GM23248 (cell line): ENCODE data around the gene ZNF592. TPM values are rescaled to one million over a fixed set of nuclear protein-coding genes. Genes with fewer than 3 reads are reported as not detected.

Experiments
- DNase-seq: peaks from one replicate; pipeline ENCODE4 v3.0.0-alpha.2; 2015
- H2AFZ ChIP-seq: fragments of 200-600 bp; sonication (generic); 2 replicates; pipeline ENCODE4 v1.6.1; 2016; ENCODE audit warnings: antibody characterized with exemption
- H3F3A ChIP-seq: fragments of 200-600 bp; sonication (generic); 2 replicates; pipeline ENCODE4 v1.6.1; 2016; ENCODE audit warnings: mild to moderate bottlenecking, antibody characterized with exemption, mixed run types; ENCODE audit not compliant: insufficient read depth
- H3K27ac ChIP-seq: fragments of 200-600 bp; sonication (generic); 2 replicates; pipeline ENCODE4 v1.5.1; 2016; ENCODE audit warnings: mild to moderate bottlenecking
- H3K27me3 ChIP-seq: fragments of 200-600 bp; sonication (generic); replicated peaks from 2 replicates; pipeline ENCODE4 v1.6.1; 2016; ENCODE audit warnings: mild to moderate bottlenecking; ENCODE audit not compliant: insufficient read depth
- H3K36me3 ChIP-seq: fragments of 200-600 bp; sonication (generic); 2 replicates; pipeline ENCODE4 v1.6.1; 2016; ENCODE audit warnings: low read depth, mild to moderate bottlenecking
- H3K4me1 ChIP-seq: fragments of 200-600 bp; sonication (generic); 2 replicates; pipeline ENCODE4 v1.6.1; 2016; ENCODE audit warnings: mild to moderate bottlenecking; ENCODE audit not compliant: insufficient read depth
- H3K4me2 ChIP-seq: fragments of 200-600 bp; sonication (generic); one replicate; pipeline ENCODE4 v1.6.1; 2016; ENCODE audit warnings: mild to moderate bottlenecking; ENCODE audit not compliant: unreplicated experiment
- H3K4me3 ChIP-seq: fragments of 200-600 bp; sonication (generic); 2 replicates; pipeline ENCODE4 v1.5.1; 2016; ENCODE audit warnings: mild to moderate bottlenecking
- H3K79me2 ChIP-seq: fragments of 200-600 bp; sonication (generic); 2 replicates; pipeline ENCODE4 v1.6.1; 2016; ENCODE audit warnings: mild to moderate bottlenecking; ENCODE audit not compliant: insufficient read depth
- H3K9ac ChIP-seq: fragments of 200-600 bp; sonication (generic); 2 replicates; pipeline ENCODE4 v1.6.1; 2016; ENCODE audit warnings: mild to moderate bottlenecking
- H3K9me2 ChIP-seq: fragments of 200-600 bp; sonication (generic); 2 replicates; pipeline ENCODE4 v1.6.1; 2016; ENCODE audit warnings: mixed run types, mild to moderate bottlenecking, moderate library complexity; ENCODE audit not compliant: insufficient read depth
- H3K9me3 ChIP-seq: fragments of 200-600 bp; sonication (generic); one replicate; pipeline ENCODE4 v1.6.1; 2017; ENCODE audit warnings: low read depth
- H4K20me1 ChIP-seq: fragments of 200-600 bp; sonication (generic); 2 replicates; pipeline ENCODE4 v1.6.0; 2016; ENCODE audit not compliant: insufficient read depth
- EZH2 ChIP-seq: fragments of 200-600 bp; sonication (generic); IDR thresholded peaks from 2 replicates; pipeline ENCODE4 v1.6.1; 2018; ENCODE audit warnings: antibody characterized with exemption, mild to moderate bottlenecking; ENCODE audit not compliant: insufficient read depth, poor library complexity, severe bottlenecking
- EZH2phosphoT487 ChIP-seq: fragments of 200-600 bp; sonication (generic); IDR thresholded peaks from 2 replicates; pipeline ENCODE4 v1.6.1; 2018; ENCODE audit warnings: antibody characterized with exemption, moderate library complexity, mild to moderate bottlenecking, low read depth; ENCODE audit not compliant: insufficient read depth
- WGBS, 2 experiments: methylation state at CpG; one replicate each; pipeline ENCODE4 v1.1.6; 2015 to 2017; ENCODE audit warnings: low lambda C conversion rate in 2 of 2, low coverage in 1 of 2; ENCODE audit errors: missing lambda C conversion rate in 2 of 2; 5-methylcytosine and 5-hydroxymethylcytosine counted together
- in situ Hi-C: fragments of 300-500 bp; cut with MboI; formaldehyde crosslinking; loops from 2 replicates; pipeline ENCODE4 v1.15.0; 2020
- polyA plus RNA-seq: library from polyadenylated mRNA; unstranded; fragments of >200 nt; fragmentation: Nextera tagmentation; extraction: Ambion mirVana; gene quantifications from 2 replicates; pipeline ENCODE4 v1.2.1, GENCODE V29; 2016
- total RNA-seq: library from RNA; depleted of rRNA; stranded (reverse); fragments of >200 nt; shearing (Covaris generic); gene quantifications from 2 replicates; pipeline ENCODE4 v1.2.3, GENCODE V29; 2014

ZNF592 gene
- total and polyA plus RNA-seq, 2 experiments from 2014 or later = 7.4 to 9.8 TPM

GRCh38 chr15:84772467-84772866 lies 24.1 kb downstream of the ZNF592 start:
- TF ChIP-seq EZH2 (no peak), EZH2phosphoT487 (no peak)
- peaks cover 19% of the 10 kb centered on the region; the same call in 1 of the 2 replicates for H3K36me3 ChIP-seq
- 32 to 43% methylated on average over 2 of the region's 2 CpGs for WGBS, 2 experiments
- no peaks in the 10 kb centered on the region for H3K9me3 ChIP-seq
- H3K79me2 ChIP-seq = peaks cover 100% of the 10 kb centered on the region
- in situ Hi-C loops = no loop called here
- DNase-seq = no peak
- no peak overlapping the region for H2AFZ ChIP-seq
- H3K9me2 ChIP-seq = no peaks in the 10 kb centered on the region
- H3K4me3 ChIP-seq = no peak overlapping the region
- H3K9ac ChIP-seq = no peak overlapping the region
- H4K20me1 ChIP-seq = no peaks in the 10 kb centered on the region; the same call in none of the 2 replicates
- H3K27ac ChIP-seq = no peak overlapping the region
- no peaks in the 10 kb centered on the region for H3K27me3 ChIP-seq
- H3F3A ChIP-seq = peaks cover 9% of the 10 kb centered on the region; the same call in 1 of the 2 replicates
- no peaks in the 10 kb centered on the region for H3K4me1 ChIP-seq
- H3K4me2 ChIP-seq = no peak overlapping the region

GRCh38 chr15:84773716-84774115 lies 25.3 kb downstream of the ZNF592 start:
- in situ Hi-C loops = no loop called here
- Histone ChIP-seq H3K79me2 (peaks cover 100% of the 10 kb centered on the region), H4K20me1 (no peaks in the 10 kb centered on the region; the same call in none of the 2 replicates)

GRCh38 chr15:84775867-84776449 lies 27.6 kb downstream of the ZNF592 start:
- TF ChIP-seq EZH2phosphoT487 (no peak), EZH2 (no peak)

More at GRCh38 chr15:84773716-84774115, 25.3 kb downstream of the ZNF592 start:
- H3K4me3 ChIP-seq = no peak overlapping the region
- no peaks in the 10 kb centered on the region for H3K9me3 ChIP-seq
- H3K9me2 ChIP-seq = no peaks in the 10 kb centered on the region
- H3K4me1 ChIP-seq = no peaks in the 10 kb centered on the region
- H3K9ac ChIP-seq = no peak overlapping the region
- peaks cover 9% of the 10 kb centered on the region; the same call in 1 of the 2 replicates for H3F3A ChIP-seq
- peaks cover 12% of the 10 kb centered on the region; the same call in 1 of the 2 replicates for H3K36me3 ChIP-seq
- H3K4me2 ChIP-seq = no peak overlapping the region
- H3K27me3 ChIP-seq = no peaks in the 10 kb centered on the region
- no peak overlapping the region for H2AFZ ChIP-seq
- H3K27ac ChIP-seq = no peak overlapping the region
- TF ChIP-seq EZH2phosphoT487 = no peak
- TF ChIP-seq EZH2 = no peak
- no peak for DNase-seq
- WGBS, 2 experiments = 97 to 100% methylated on average over 3 of the region's 3 CpGs

GRCh38 chr15:84778194-84778593 lies 29.8 kb downstream of the ZNF592 start:
- no peak overlapping the region for H3K4me2 ChIP-seq
- H3K4me3 ChIP-seq = no peak overlapping the region
- H3K27me3 ChIP-seq = no peaks in the 10 kb centered on the region
- H3K36me3 ChIP-seq = 0 out of 2 replicates have a peak, but pooled peaks cover 4% of the 10 kb centered on the region
- TF ChIP-seq EZH2phosphoT487 (no peak), EZH2 (no peak)
- H3F3A ChIP-seq = no peaks in the 10 kb centered on the region
- in situ Hi-C loops = no loop called here
- no peaks in the 10 kb centered on the region for H3K9me3 ChIP-seq
- no peak overlapping the region for H3K27ac ChIP-seq
- H4K20me1 ChIP-seq = no peaks in the 10 kb centered on the region; the same call in none of the 2 replicates
- peaks cover 100% of the 10 kb centered on the region for H3K79me2 ChIP-seq
- H2AFZ ChIP-seq = no peak overlapping the region
- no peak for DNase-seq
- no peak overlapping the region for H3K9ac ChIP-seq
- H3K4me1 ChIP-seq = no peaks in the 10 kb centered on the region
- no peaks in the 10 kb centered on the region for H3K9me2 ChIP-seq
- 94% methylated on average over 13 of the region's 13 CpGs for WGBS, 2 experiments

More at GRCh38 chr15:84775867-84776449, 27.6 kb downstream of the ZNF592 start:
- Histone ChIP-seq H3K9me3 (no peaks in the 10 kb centered on the region), H3F3A (peaks cover 9% of the 10 kb centered on the region; the same call in 1 of the 2 replicates), H3K4me2 (no peak overlapping the region), H3K9me2 (no peaks in the 10 kb centered on the region), H3K36me3 (no peaks in the 10 kb centered on the region), H4K20me1 (no peaks in the 10 kb centered on the region; the same call in none of the 2 replicates), H3K27me3 (no peaks in the 10 kb centered on the region), H3K79me2 (peaks cover 100% of the 10 kb centered on the region), H3K4me1 (no peaks in the 10 kb centered on the region), H3K4me3 (no peak overlapping the region), H3K9ac (no peak overlapping the region), H3K27ac (no peak overlapping the region), H2AFZ (no peak overlapping the region)
- in situ Hi-C loops = no loop called here
- WGBS, 2 experiments = 50 to 64% methylated on average over 1 of the region's 1 CpG
- no peak for DNase-seq
